ENCODE measurements around the gene IFT122. TPM values are rescaled to one million over a fixed set of nuclear protein-coding genes. Genes with fewer than 3 reads are reported as not detected.
"Not testable (repeated sequence)": the region's sequence is repeated elsewhere in the genome, so short reads cannot be mapped to it uniquely, and the experiment has no call there.

Gene IFT122
- total and polyA plus RNA-seq, 2 donors (not counting 3 experiments of a cell fraction or from before 2014, with no cell fraction given), result 38.4 to 41.7 TPM

GRCh38 chr3:129495006-129495639, 55.1 kb downstream of the IFT122 start:
- H3K9me3 ChIP-seq (replicated peaks; ENCODE audit: control insufficient read depth, insufficient read depth, low read length); H3K27me3 ChIP-seq (ENCODE audit: control insufficient read depth in 2 of 2, insufficient read depth in 2 of 2, low read length in 2 of 2); intact Hi-C loops (cut with micrococcal nuclease); H3K36me3 ChIP-seq (ENCODE audit: control insufficient read depth in 2 of 2, extremely low read depth in 1 of 2, insufficient read depth in 2 of 2, low read length in 2 of 2); H3K9me1 ChIP-seq (replicated peaks; ENCODE audit: control insufficient read depth, extremely low read depth, insufficient read depth, low read length); H4K20me1 ChIP-seq (replicated peaks; ENCODE audit: control insufficient read depth, extremely low read depth, insufficient read depth, low read length); BruUV-seq (replicated peaks); H3K4me3 ChIP-seq (replicated peaks in 1 of 3; ENCODE audit: insufficient read depth in 1 of 3, low read depth in 1 of 3, low read length in 3 of 3); H2AFZ ChIP-seq (ENCODE audit: low read depth, low read length); H3K79me2 ChIP-seq (ENCODE audit: control insufficient read depth, insufficient read depth, low read length); dilution Hi-C loops (cut with MboI; ENCODE audit: extremely low pct_ligation_motif_present, low sequenced_read_pairs): not testable (repeated sequence)
- DNase-seq (ENCODE audit: low read depth, low spot score) (peak; percentile 85), FAIRE-seq (peak; percentile 100)
- ChIA-PET CTCF (interaction anchor here (0.9 to 1.5 kb wide), 2 partner anchors 64 to 106 kb away, joined by 3 to 4 read pairs; no protein-coding TSS in a partner anchor), POLR2A (interaction anchor here (0.5 kb wide), 1 partner anchor 106 kb away, joined by 4 read pairs; no protein-coding TSS in a partner anchor)
- Histone ChIP-seq H3K4me2 (ENCODE audit: insufficient read depth, low read length) (peak overlapping the region; percentile 27), H3K27ac (ENCODE audit: insufficient read depth, low read depth, low read length) (peak overlapping the region; percentile 96), H3K4me1 (ENCODE audit: control insufficient read depth, extremely low read depth, insufficient read depth, low read length) (peaks cover 61% of the 10 kb centered on the region), H3K9ac (replicated peaks; ENCODE audit: extremely low read depth, insufficient read depth, low read length) (peak overlapping the region; percentile 72)
- TF ChIP-seq POLR2AphosphoS5 (IDR thresholded peaks at IDR 0.05; ENCODE audit: insufficient read depth, low read depth, low read length), result peak; percentile 12
- peak; percentile 2 for TF ChIP-seq GATA2 (IDR thresholded peaks at IDR 0.05; ENCODE audit: insufficient read depth, insufficient read length, low read depth, low read length)
- peak; percentile 52 for TF ChIP-seq FOS (IDR thresholded peaks at IDR 0.05; ENCODE audit: borderline replicate concordance, insufficient read depth, low read length)
- TF ChIP-seq JUN (IDR thresholded peaks at IDR 0.05; ENCODE audit: borderline replicate concordance, insufficient read depth, insufficient read length, low read depth), result peak; percentile 69

GRCh38 chr3:129497876-129498275, 57.9 kb downstream of the IFT122 start:
- H3K79me2 ChIP-seq (ENCODE audit: control insufficient read depth, insufficient read depth, low read length); dilution Hi-C loops (cut with MboI; ENCODE audit: extremely low pct_ligation_motif_present, low sequenced_read_pairs); BruUV-seq (replicated peaks); POLR2A ChIA-PET; H2AFZ ChIP-seq (ENCODE audit: low read depth, low read length); H4K20me1 ChIP-seq (replicated peaks; ENCODE audit: control insufficient read depth, extremely low read depth, insufficient read depth, low read length); H3K9me1 ChIP-seq (replicated peaks; ENCODE audit: control insufficient read depth, extremely low read depth, insufficient read depth, low read length); H3K9me3 ChIP-seq (replicated peaks; ENCODE audit: control insufficient read depth, insufficient read depth, low read length); H3K4me3 ChIP-seq (replicated peaks in 1 of 3; ENCODE audit: insufficient read depth in 1 of 3, low read depth in 1 of 3, low read length in 3 of 3); intact Hi-C loops (cut with micrococcal nuclease); H3K9ac ChIP-seq (replicated peaks; ENCODE audit: extremely low read depth, insufficient read depth, low read length); H3K36me3 ChIP-seq (ENCODE audit: control insufficient read depth in 2 of 2, extremely low read depth in 1 of 2, insufficient read depth in 2 of 2, low read length in 2 of 2); H3K4me2 ChIP-seq (ENCODE audit: insufficient read depth, low read length); H3K27me3 ChIP-seq (ENCODE audit: control insufficient read depth in 2 of 2, insufficient read depth in 2 of 2, low read length in 2 of 2): not testable (repeated sequence)
- peak; percentile 8 for FAIRE-seq
- CTCF ChIA-PET, result interaction anchor here (0.6 kb wide), 1 partner anchor 418 kb away, joined by 3 read pairs; no protein-coding TSS in a partner anchor
- H3K4me1 ChIP-seq (ENCODE audit: control insufficient read depth, extremely low read depth, insufficient read depth, low read length), result peaks cover 61% of the 10 kb centered on the region
- peak; percentile 23 for DNase-seq (ENCODE audit: low read depth, low spot score)
- peak overlapping the region; percentile 35 for H3K27ac ChIP-seq (ENCODE audit: insufficient read depth, low read depth, low read length)

- H3K9me1 ChIP-seq (replicated peaks; ENCODE audit: control insufficient read depth, extremely low read depth, insufficient read depth, low read length); H3K4me2 ChIP-seq (ENCODE audit: insufficient read depth, low read length); H3K4me3 ChIP-seq (replicated peaks in 1 of 3; ENCODE audit: insufficient read depth in 1 of 3, low read depth in 1 of 3, low read length in 3 of 3); CTCF ChIA-PET; dilution Hi-C loops (cut with MboI; ENCODE audit: extremely low pct_ligation_motif_present, low sequenced_read_pairs); H3K9ac ChIP-seq (replicated peaks; ENCODE audit: extremely low read depth, insufficient read depth, low read length); H4K20me1 ChIP-seq (replicated peaks; ENCODE audit: control insufficient read depth, extremely low read depth, insufficient read depth, low read length); intact Hi-C loops (cut with micrococcal nuclease); POLR2A ChIA-PET; H3K27me3 ChIP-seq (ENCODE audit: control insufficient read depth in 2 of 2, insufficient read depth in 2 of 2, low read length in 2 of 2); H2AFZ ChIP-seq (ENCODE audit: low read depth, low read length); H3K36me3 ChIP-seq (ENCODE audit: control insufficient read depth in 2 of 2, extremely low read depth in 1 of 2, insufficient read depth in 2 of 2, low read length in 2 of 2); H3K9me3 ChIP-seq (replicated peaks; ENCODE audit: control insufficient read depth, insufficient read depth, low read length); H3K79me2 ChIP-seq (ENCODE audit: control insufficient read depth, insufficient read depth, low read length): not testable (repeated sequence)
- TSS peak; percentile 31 for BruUV-seq (replicated peaks)
- FAIRE-seq, result peak; percentile 67
- Histone ChIP-seq H3K4me1 (ENCODE audit: control insufficient read depth, extremely low read depth, insufficient read depth, low read length) (peaks cover 58% of the 10 kb centered on the region), H3K27ac (ENCODE audit: insufficient read depth, low read depth, low read length) (peak overlapping the region; percentile 90)
- peak; percentile 18 for DNase-seq (ENCODE audit: low read depth, low spot score)
Measured at GRCh38 chr3:129498603-129499488, 58.8 kb downstream of the IFT122 start.

Data from endothelial cell of umbilical vein (primary cell).